Psoas muscle (tissue), 8 donors: ENCODE measurements around the gene FASN. TPM values are rescaled to one million over a fixed set of nuclear protein-coding genes. Genes with fewer than 3 reads are reported as not detected.

Experiments
- ATAC-seq, 4 donors: fragments of 200-7000 bp; cut with Tn5 transposase; one replicate each; pipeline ENCODE4 v1.9.1; 2020; ENCODE audit warnings: moderate library complexity in 3 of 4, mild to moderate bottlenecking in 2 of 4
- DNase-seq, 2 donors: peaks; one replicate each; pipeline ENCODE4 v3.0.0-alpha.2; 2020
- H3K27ac ChIP-seq: fragments of 200-600 bp; one replicate; pipeline ENCODE4 v1.8.0; 2022
- H3K27me3 ChIP-seq, 3 donors: fragments of 200-600 bp in 1 of 3; one replicate each; pipeline versions ENCODE4 v1.6.1 to v1.8.0; 2013 to 2022; ENCODE audit warnings: low read length in 2 of 3, mild to moderate bottlenecking in 2 of 3, moderate library complexity in 1 of 3; ENCODE audit not compliant: insufficient read depth in 3 of 3
- H3K36me3 ChIP-seq, 2 donors: fragments of 200-600 bp in 1 of 2; one replicate each; pipeline versions ENCODE4 v1.6.1 to v1.8.0; 2013 to 2022; ENCODE audit warnings: low read depth in 1 of 2, mild to moderate bottlenecking in 1 of 2, moderate library complexity in 1 of 2; ENCODE audit not compliant: insufficient read depth in 1 of 2
- H3K4me1 ChIP-seq: fragments of 200-600 bp; one replicate; pipeline ENCODE4 v1.8.0; 2022
- H3K4me3 ChIP-seq: fragments of 200-600 bp; one replicate; pipeline ENCODE4 v1.8.0; 2022; ENCODE audit warnings: mild to moderate bottlenecking
- H3K9me3 ChIP-seq: fragments of 200-600 bp; one replicate; pipeline ENCODE4 v1.8.0; 2022
- CTCF ChIP-seq: fragments of 200-600 bp; IDR thresholded peaks from one replicate; pipeline ENCODE4 v1.8.0; 2022; ENCODE audit warnings: antibody characterized with exemption
- WGBS, 3 donors: extraction: QIAGEN DNeasy Blood & Tissue Kit; methylation state at CpG; one replicate each; pipeline versions ENCODE4 v1.1.6 to v1.1.7; 2013; 5-methylcytosine and 5-hydroxymethylcytosine counted together
- intact Hi-C, 2 donors: fragments of 100-400 bp; cut with DNase I; formaldehyde crosslinking; loops; one replicate each; pipeline versions ENCODE4 v1.11.0 to v1.14.2; 2022
- polyA plus RNA-seq, 3 donors: library from polyadenylated mRNA; stranded (reverse); fragments of 200-250 nt; gene quantifications; one replicate each; pipeline ENCODE4 v1.2.3, GENCODE V29; 2013
- total RNA-seq, 4 donors: library from RNA; stranded (reverse); fragmentation: NEBNext Ultra II Directional in 2 of 4; extraction: Animal tissue kit (Norgen Biotek cat#: 25700) in 2 of 4; gene quantifications; one replicate each; pipeline versions ENCODE4 v1.2.1 to v1.2.4, GENCODE V29; 2021 to 2023
- donor health status: healthy with polysubstance abuse.
- donor health status: DM: no; HTN: no; CAD: no; lungs with moderate emphysema.
- donor health status: Bipolar disorder and iron deficiency.
- donor health status: healthy.
- donor health status: DM: yes; HTN: yes; CAD: no.
- donor health status: DM: no; HTN: no; CAD: no.
- donor health status: DM: no; HTN: no; CAD: no.
- donor health status: DM: yes; HTN: yes; CAD: no.

Gene FASN
- total and polyA plus RNA-seq, 7 donors, result 8.9 to 37.3 (median 22.7) TPM

- Histone ChIP-seq H3K36me3 (peaks cover 4 to 84% of the 10 kb centered on the region in 2 donors), H3K27me3 (no peaks in the 10 kb centered on the region), H3K9me3 (no peaks in the 10 kb centered on the region), H3K4me3 (no peak overlapping the region), H3K4me1 (peaks cover 6% of the 10 kb centered on the region), H3K27ac (no peak overlapping the region)
- TF ChIP-seq CTCF, result no peak
- ATAC-seq (no peak), DNase-seq (peak in 1 of 2 donors; percentile 34)
- intact Hi-C loops, result no loop called here
- 95% methylated on average over 35 to 40 of the region's 40 CpGs for WGBS, 3 donors
Measured at GRCh38 chr17:82092995-82093751, 4.9 kb downstream of the FASN start.

- no peak for ATAC-seq
- Histone ChIP-seq H3K4me3 (no peak overlapping the region), H3K27me3 (no peaks in the 10 kb centered on the region), H3K9me3 (no peaks in the 10 kb centered on the region), H3K4me1 (peaks cover 6% of the 10 kb centered on the region), H3K36me3 (peaks cover 4 to 89% of the 10 kb centered on the region in 2 donors), H3K27ac (no peak overlapping the region)
- 93 to 97% (median 94%) methylated on average over 17 to 20 of the region's 20 CpGs for WGBS, 3 donors
- intact Hi-C loops, result no loop called here
- DNase-seq, result peak in 1 of 2 donors; percentile 17
- no peak for TF ChIP-seq CTCF
Measured at GRCh38 chr17:82092628-82092994, 5.4 kb downstream of the FASN start.

GRCh38 chr17:82092094-82092586 is 5.9 kb downstream of the FASN start:
- no peaks in the 10 kb centered on the region for H3K9me3 ChIP-seq
- TF ChIP-seq CTCF, result no peak
- H3K27me3 ChIP-seq, result no peaks in the 10 kb centered on the region
- 92 to 95% (median 95%) methylated on average over 21 to 23 of the region's 23 CpGs for WGBS, 3 donors
- H3K4me3 ChIP-seq, result no peak overlapping the region
- peaks cover 4 to 94% of the 10 kb centered on the region in 2 donors for H3K36me3 ChIP-seq
- ATAC-seq (no peak), DNase-seq (peak in 1 of 2 donors; percentile 41)
- H3K27ac ChIP-seq, result no peak overlapping the region
- peaks cover 6% of the 10 kb centered on the region for H3K4me1 ChIP-seq
- intact Hi-C loops, result no loop called here

GRCh38 chr17:82091264-82092066 is 6.6 kb downstream of the FASN start:
- ATAC-seq (no peak), DNase-seq (peak; percentile 11 to 51)
- Histone ChIP-seq H3K36me3 (peaks cover 4 to 99% of the 10 kb centered on the region in 2 donors), H3K27ac (no peak overlapping the region), H3K4me3 (no peak overlapping the region), H3K4me1 (peaks cover 2% of the 10 kb centered on the region), H3K27me3 (no peaks in the 10 kb centered on the region), H3K9me3 (no peaks in the 10 kb centered on the region)
- intact Hi-C loops, result no loop called here
- WGBS, 3 donors, result 93 to 95% (median 94%) methylated on average over 31 to 37 of the region's 37 CpGs
- no peak for TF ChIP-seq CTCF
